ACC112 (cell line): ENCODE measurements around the gene APOA4.

Experiments
- H2AFZ ChIP-seq: fragments of 200-600 bp; sonication (generic); one replicate; pipeline ENCODE4 v1.6.0; 2017; ENCODE audit warnings: antibody characterized with exemption, low read length; ENCODE audit not compliant: unreplicated experiment
- H3K27ac ChIP-seq: fragments of 200-600 bp; sonication (generic); 2 replicates; pipeline ENCODE4 v1.5.1; 2014; ENCODE audit warnings: low read depth, mild to moderate bottlenecking, antibody characterized with exemption, low read length, moderate library complexity
- H3K27me3 ChIP-seq: fragments of 200-600 bp; sonication (generic); 2 replicates; pipeline ENCODE4 v1.6.1; 2014; ENCODE audit warnings: mild to moderate bottlenecking, antibody characterized with exemption, low read length, moderate library complexity, mixed read lengths; ENCODE audit not compliant: insufficient read depth
- H3K36me3 ChIP-seq: fragments of 200-600 bp; sonication (generic); 2 replicates; pipeline ENCODE4 v1.6.1; 2016; ENCODE audit warnings: mild to moderate bottlenecking, antibody characterized with exemption, low read length, moderate library complexity, mixed read lengths; ENCODE audit not compliant: insufficient read depth
- H3K4me1 ChIP-seq: fragments of 200-600 bp; sonication (generic); one replicate; pipeline ENCODE4 v1.6.1; 2016; ENCODE audit warnings: low read length, mixed read lengths; ENCODE audit not compliant: insufficient read depth, unreplicated experiment, control insufficient read depth
- H3K4me3 ChIP-seq: fragments of 200-600 bp; sonication (generic); 2 replicates; pipeline ENCODE4 v1.5.1; 2014; ENCODE audit warnings: mild to moderate bottlenecking, low read depth, low read length
- H3K79me2 ChIP-seq: fragments of 200-600 bp; sonication (generic); one replicate; pipeline ENCODE4 v1.6.0; 2016; ENCODE audit warnings: low read length; ENCODE audit not compliant: control insufficient read depth, unreplicated experiment, insufficient read depth

APOA4 gene

GRCh38 chr11:116790167-116791001, 32.7 kb downstream of the APOA4 start:
- Histone ChIP-seq H3K27me3 (no peaks in the 10 kb centered on the region), H3K27ac (no peak overlapping the region), H3K36me3 (peaks cover 13% of the 10 kb centered on the region), H2AFZ (no peak overlapping the region), H3K79me2 (peaks cover 21% of the 10 kb centered on the region), H3K4me1 (peaks cover 32% of the 10 kb centered on the region), H3K4me3 (no peak overlapping the region)

- peaks cover 21% of the 10 kb centered on the region for H3K79me2 ChIP-seq
- H3K27me3 ChIP-seq = no peaks in the 10 kb centered on the region
- no peak overlapping the region for H3K27ac ChIP-seq
- H3K4me1 ChIP-seq = peaks cover 32% of the 10 kb centered on the region
- H2AFZ ChIP-seq = no peak overlapping the region
- peak overlapping the region; percentile 98; the same call in 1 of the 2 replicates for H3K4me3 ChIP-seq
- H3K36me3 ChIP-seq = peaks cover 24% of the 10 kb centered on the region
Measured at GRCh38 chr11:116788975-116789374, 34.1 kb downstream of the APOA4 start.

GRCh38 chr11:116788534-116788933, 34.6 kb downstream of the APOA4 start:
- H2AFZ ChIP-seq = peak overlapping the region; percentile 100
- peak overlapping the region; percentile 98 for H3K4me3 ChIP-seq
- H3K27ac ChIP-seq = peak overlapping the region; percentile 74
- peaks cover 24% of the 10 kb centered on the region for H3K36me3 ChIP-seq
- H3K27me3 ChIP-seq = no peaks in the 10 kb centered on the region
- H3K79me2 ChIP-seq = peaks cover 21% of the 10 kb centered on the region
- peaks cover 32% of the 10 kb centered on the region for H3K4me1 ChIP-seq

GRCh38 chr11:116787786-116788486, 35.2 kb downstream of the APOA4 start, which contains the start of gene ZPR1:
Gene ZPR1, minus strand, starts transcription at chr11:116788023. Its CDS starts 33 bp downstream, at chr11:116787990.
- H3K27ac ChIP-seq = peak within 1 kb of the TSS; percentile 74
- peaks cover 21% of the 10 kb centered on the region for H3K79me2 ChIP-seq
- H3K4me1 ChIP-seq = peaks cover 32% of the 10 kb centered on the region
- H3K36me3 ChIP-seq = peaks cover 30% of the 10 kb centered on the region
- H3K27me3 ChIP-seq = no peaks in the 10 kb centered on the region
- H3K4me3 ChIP-seq = peak within 1 kb of the TSS; percentile 98
- H2AFZ ChIP-seq = peak within 1 kb of the TSS; percentile 100

GRCh38 chr11:116787436-116787785, 35.7 kb downstream of the APOA4 start:
- H3K4me1 ChIP-seq = peaks cover 28% of the 10 kb centered on the region
- H3K36me3 ChIP-seq = peaks cover 35% of the 10 kb centered on the region
- peaks cover 21% of the 10 kb centered on the region for H3K79me2 ChIP-seq
- peak overlapping the region; percentile 98 for H3K4me3 ChIP-seq
- peak overlapping the region; percentile 100 for H2AFZ ChIP-seq
- H3K27ac ChIP-seq = peak overlapping the region; percentile 74; the same call in 1 of the 2 replicates
- H3K27me3 ChIP-seq = no peaks in the 10 kb centered on the region

GRCh38 chr11:116786966-116787365, 36.1 kb downstream of the APOA4 start:
- Histone ChIP-seq H3K4me3 (peak overlapping the region; percentile 98), H3K4me1 (peaks cover 25% of the 10 kb centered on the region), H3K27me3 (no peaks in the 10 kb centered on the region), H3K27ac (peak overlapping the region; percentile 74; the same call in 1 of the 2 replicates), H3K36me3 (peaks cover 39% of the 10 kb centered on the region), H3K79me2 (peaks cover 21% of the 10 kb centered on the region), H2AFZ (no peak overlapping the region)

- no peak overlapping the region for H3K27ac ChIP-seq
- peaks cover 21% of the 10 kb centered on the region for H3K79me2 ChIP-seq
- H3K4me1 ChIP-seq = peaks cover 21% of the 10 kb centered on the region
- H3K4me3 ChIP-seq = peak overlapping the region; percentile 98
- no peaks in the 10 kb centered on the region for H3K27me3 ChIP-seq
- no peak overlapping the region for H2AFZ ChIP-seq
- H3K36me3 ChIP-seq = peaks cover 41% of the 10 kb centered on the region
Measured at GRCh38 chr11:116786326-116786725, 36.8 kb downstream of the APOA4 start.

- Histone ChIP-seq H3K4me3 (no peak overlapping the region), H3K79me2 (peaks cover 20% of the 10 kb centered on the region), H3K27ac (peak overlapping the region; percentile 51), H3K36me3 (peaks cover 67% of the 10 kb centered on the region), H2AFZ (no peak overlapping the region), H3K27me3 (no peaks in the 10 kb centered on the region), H3K4me1 (peaks cover 17% of the 10 kb centered on the region)
Measured at GRCh38 chr11:116782728-116783127, 40.4 kb downstream of the APOA4 start.

- Histone ChIP-seq H2AFZ (no peak overlapping the region), H3K27me3 (no peaks in the 10 kb centered on the region), H3K4me1 (peaks cover 21% of the 10 kb centered on the region), H3K4me3 (no peak overlapping the region), H3K36me3 (peaks cover 50% of the 10 kb centered on the region), H3K79me2 (no peaks in the 10 kb centered on the region), H3K27ac (no peak overlapping the region; the same call in 1 of the 2 replicates)
Measured at GRCh38 chr11:116778556-116778955, 44.5 kb downstream of the APOA4 start.

- Histone ChIP-seq H3K27ac (no peak overlapping the region), H3K36me3 (peaks cover 36% of the 10 kb centered on the region)
Measured at GRCh38 chr11:116777056-116777455, 46.0 kb downstream of the APOA4 start.

More at GRCh38 chr11:116777056-116777455, 46.0 kb downstream of the APOA4 start:
- Histone ChIP-seq H3K79me2 (peaks cover 6% of the 10 kb centered on the region), H3K27me3 (no peaks in the 10 kb centered on the region), H3K4me1 (peaks cover 14% of the 10 kb centered on the region), H3K4me3 (no peak overlapping the region), H2AFZ (no peak overlapping the region)
